Hematopoietic multipotent progenitor cell treated with erythropoietin and hydrocortisone succinate and interleukin-3 and kit ligand, for 17 days (in vitro differentiated cells): ENCODE results near the gene C22orf23.

ENCODE experiments used
- DNase-seq: peaks from one replicate; pipeline ENCODE4 v3.0.0-alpha.2; 2015; ENCODE audit warnings: low spot score

Gene C22orf23

GRCh38 chr22:37953437-37954179, at the start of gene C22orf23, which contains the start of gene POLR2F:
Gene C22orf23, minus strand, starts transcription at chr22:37953601. Its CDS starts 452 bp downstream, at chr22:37953149.
Gene POLR2F, plus strand, starts transcription at chr22:37953699. Its CDS starts 89 bp downstream, at chr22:37953788.
- DNase-seq = peak; percentile 99

- no peak for DNase-seq
Measured at GRCh38 chr22:37999640-38000272, 46.4 kb upstream of the C22orf23 start.

GRCh38 chr22:37999236-37999635, 45.8 kb upstream of the C22orf23 start:
- no peak for DNase-seq

- no peak for DNase-seq
Measured at GRCh38 chr22:37998543-37998942, 45.1 kb upstream of the C22orf23 start.

- DNase-seq = no peak
Measured at GRCh38 chr22:37996515-37997246, 43.3 kb upstream of the C22orf23 start.

GRCh38 chr22:37996079-37996478, 42.7 kb upstream of the C22orf23 start:
- DNase-seq = no peak

GRCh38 chr22:37995460-37995859, 42.1 kb upstream of the C22orf23 start:
- DNase-seq = no peak

- no peak for DNase-seq
Measured at GRCh38 chr22:37994982-37995381, 41.6 kb upstream of the C22orf23 start.

- DNase-seq = no peak
Measured at GRCh38 chr22:37994049-37994448, 40.6 kb upstream of the C22orf23 start.

- no peak for DNase-seq
Measured at GRCh38 chr22:37991731-37992442, 38.5 kb upstream of the C22orf23 start.

GRCh38 chr22:37990862-37991261, 37.5 kb upstream of the C22orf23 start:
- no peak for DNase-seq

- DNase-seq = no peak
Measured at GRCh38 chr22:37990301-37990700, 36.9 kb upstream of the C22orf23 start.

- no peak for DNase-seq
Measured at GRCh38 chr22:37989146-37990045, 36.0 kb upstream of the C22orf23 start.

- no peak for DNase-seq
Measured at GRCh38 chr22:37986371-37986770, 33.0 kb upstream of the C22orf23 start.

GRCh38 chr22:37985751-37986281, 32.4 kb upstream of the C22orf23 start:
- no peak for DNase-seq

GRCh38 chr22:37985050-37985585, 31.7 kb upstream of the C22orf23 start:
- DNase-seq = no peak

GRCh38 chr22:37983860-37984791, 30.7 kb upstream of the C22orf23 start, which contains the start of gene SOX10:
Gene SOX10, minus strand, starts transcription at chr22:37984555. Its CDS starts 771 bp downstream, at chr22:37983784.
- no peak for DNase-seq

- no peak for DNase-seq
Measured at GRCh38 chr22:37982938-37983859, 29.8 kb upstream of the C22orf23 start.
